GM21619 (cell line): Measurements from ENCODE around the gene MRPS9.

ENCODE experiments used
- ATAC-seq: cut with Tn5 transposase; IDR thresholded peaks from one replicate; pipeline ENCODE4 v1.9.1; 2021; ENCODE audit not compliant: unreplicated experiment

Gene MRPS9

GRCh38 chr2:105149272-105149671 lies 111.4 kb downstream of the MRPS9 start:
- no peak for ATAC-seq
